Transverse colon (tissue), 4 donors: ENCODE measurements around the gene GAREM1. TPM values are rescaled to one million over a fixed set of nuclear protein-coding genes. Genes with fewer than 3 reads are reported as not detected.

ENCODE experiments used
- DNase-seq: peaks from one replicate; pipeline ENCODE4 v3.0.0-alpha.2; 2019
- H3K27ac ChIP-seq, 4 donors: fragments of 200-600 bp; sonication (generic); 2 replicates each; pipeline ENCODE4 v1.5.1; 2016 to 2018; ENCODE audit warnings: inconsistent platforms in 4 of 4
- H3K27me3 ChIP-seq: fragments of 200-600 bp; sonication (generic); 2 replicates; pipeline ENCODE4 v1.5.1; 2017; ENCODE audit warnings: inconsistent platforms
- H3K36me3 ChIP-seq, 4 donors: fragments of 200-600 bp; sonication (generic); 2 replicates each; pipeline ENCODE4 v1.5.1; 2017 to 2019; ENCODE audit warnings: inconsistent platforms in 4 of 4
- H3K4me1 ChIP-seq, 4 donors: fragments of 200-600 bp; sonication (generic); 2 replicates each; pipeline ENCODE4 v1.5.1; 2017 to 2020; ENCODE audit warnings: inconsistent platforms in 4 of 4
- H3K4me3 ChIP-seq, 4 donors: fragments of 200-600 bp; sonication (generic); 1 replicate in 1 of 4; 2 replicates in 3 of 4; pipeline versions ENCODE4 v1.5.1 to v1.6.1; 2017 to 2019; ENCODE audit warnings: inconsistent platforms in 4 of 4
- H3K9me3 ChIP-seq, 2 donors: fragments of 200-600 bp; sonication (generic); 2 replicates each; pipeline ENCODE4 v1.5.1; 2017 to 2019; ENCODE audit warnings: inconsistent platforms in 2 of 2
- EP300 ChIP-seq: sonication (generic); formaldehyde crosslinking; IDR thresholded peaks from one replicate; pipeline ENCODE4 v1.6.1; 2017; ENCODE audit warnings: antibody characterized with exemption, low read depth
- POLR2A ChIP-seq: fragments of 450-650 bp; IDR thresholded peaks from one replicate; pipeline ENCODE4 v1.6.1; 2016; ENCODE audit warnings: antibody characterized with exemption, mild to moderate bottlenecking, moderate library complexity
- POLR2AphosphoS5 ChIP-seq, 3 donors: sonication (generic); formaldehyde crosslinking; IDR thresholded peaks; one replicate each; pipeline ENCODE4 v1.6.1; 2016; ENCODE audit warnings: antibody characterized with exemption in 3 of 3
- WGBS, 2 donors: methylation state at CpG; one replicate each; pipeline ENCODE4 v1.1.5; 2018; ENCODE audit warnings: low coverage in 1 of 2; 5-methylcytosine and 5-hydroxymethylcytosine counted together
- in situ Hi-C, 4 donors: fragments of 200-750 bp; cut with MboI; loops; one replicate each; pipeline versions ENCODE4 v1.15.0 to v1.15.1; 2017; ENCODE audit warnings: low sequenced_read_pairs in 3 of 4, low pct_ligation_motif_present in 1 of 4, low pct_unique_long_range_greater_than_20kb in 1 of 4
- intact Hi-C: fragments of 100-400 bp; cut with DNase I; formaldehyde crosslinking; loops from one replicate; pipeline ENCODE4 v1.15.1; 2023; ENCODE audit warnings: low total_unique reads
- total RNA-seq, 4 donors: library from RNA; depleted of rRNA; stranded (reverse); fragments of >200 nt; gene quantifications; one replicate each; pipeline ENCODE4 v1.1.0, GENCODE V29; 2016
- TF ChIP-seq, protein P1 (sequence below), 5 experiments: fragments of 200-600 bp in 3 of 5; fragments of 450-650 bp in 2 of 5; sonication (generic) in 3 of 5; IDR thresholded peaks; 1 replicate in 2 of 5; 2 replicates in 3 of 5; pipeline ENCODE4 v1.5.1; 2016 to 2017; ENCODE audit warnings: antibody characterized with exemption in 5 of 5, inconsistent platforms in 3 of 5, mild to moderate bottlenecking in 2 of 5, moderate library complexity in 1 of 5

GAREM1 gene
- total RNA-seq, 4 donors from 2014 or later, result 7.9 to 47.6 (median 25.9) TPM

DNA sequence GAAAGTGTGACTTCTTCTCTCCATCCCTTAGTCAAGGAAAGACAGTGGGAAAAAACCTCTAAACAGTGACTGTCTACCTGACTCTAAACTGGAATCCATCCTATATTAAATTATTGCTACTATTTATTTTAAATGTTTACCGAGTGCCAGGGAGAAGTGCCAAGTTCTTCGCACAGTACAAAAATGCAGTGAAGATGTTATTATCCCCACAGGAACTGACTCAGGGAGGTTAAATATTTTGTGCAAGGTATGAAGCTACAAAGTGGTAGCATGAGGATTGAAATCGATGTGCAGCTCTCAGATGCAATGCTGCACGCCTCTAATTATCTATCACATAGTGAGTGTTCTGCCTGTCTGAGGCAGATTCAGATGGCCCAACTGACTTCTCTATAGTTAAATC lies 189.8 kb downstream of the GAREM1 start:
- 60 to 73% methylated on average over 3 to 4 of the region's 4 CpGs for WGBS, 2 donors
- H3K4me3 ChIP-seq, result no peak overlapping the region
- peaks cover 10 to 61% (median 31%) of the 10 kb centered on the region in 4 donors for H3K4me1 ChIP-seq
- no peak for DNase-seq
- H3K9me3 ChIP-seq, result no peaks in the 10 kb centered on the region
- H3K27me3 ChIP-seq, result no peaks in the 10 kb centered on the region
- TF ChIP-seq POLR2AphosphoS5 (IDR thresholded peaks at IDR 0.05), result no peak
- TF ChIP-seq, protein P1, sequence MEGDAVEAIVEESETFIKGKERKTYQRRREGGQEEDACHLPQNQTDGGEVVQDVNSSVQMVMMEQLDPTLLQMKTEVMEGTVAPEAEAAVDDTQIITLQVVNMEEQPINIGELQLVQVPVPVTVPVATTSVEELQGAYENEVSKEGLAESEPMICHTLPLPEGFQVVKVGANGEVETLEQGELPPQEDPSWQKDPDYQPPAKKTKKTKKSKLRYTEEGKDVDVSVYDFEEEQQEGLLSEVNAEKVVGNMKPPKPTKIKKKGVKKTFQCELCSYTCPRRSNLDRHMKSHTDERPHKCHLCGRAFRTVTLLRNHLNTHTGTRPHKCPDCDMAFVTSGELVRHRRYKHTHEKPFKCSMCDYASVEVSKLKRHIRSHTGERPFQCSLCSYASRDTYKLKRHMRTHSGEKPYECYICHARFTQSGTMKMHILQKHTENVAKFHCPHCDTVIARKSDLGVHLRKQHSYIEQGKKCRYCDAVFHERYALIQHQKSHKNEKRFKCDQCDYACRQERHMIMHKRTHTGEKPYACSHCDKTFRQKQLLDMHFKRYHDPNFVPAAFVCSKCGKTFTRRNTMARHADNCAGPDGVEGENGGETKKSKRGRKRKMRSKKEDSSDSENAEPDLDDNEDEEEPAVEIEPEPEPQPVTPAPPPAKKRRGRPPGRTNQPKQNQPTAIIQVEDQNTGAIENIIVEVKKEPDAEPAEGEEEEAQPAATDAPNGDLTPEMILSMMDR (IDR thresholded peaks at IDR 0.05), result no peak
- TF ChIP-seq POLR2A, result no peak
- H3K36me3 ChIP-seq, result no peaks in the 10 kb centered on the region
- in situ Hi-C loops, result loop anchor here in 2 of 4 donors (10.0 to 25.0 kb wide), 2 partner anchors 181 to 194 kb away; partner anchors contain the start of gene GAREM1 (in 2 of the 2)
- intact Hi-C loops, result no loop called here
- no peak overlapping the region for H3K27ac ChIP-seq

DNA sequence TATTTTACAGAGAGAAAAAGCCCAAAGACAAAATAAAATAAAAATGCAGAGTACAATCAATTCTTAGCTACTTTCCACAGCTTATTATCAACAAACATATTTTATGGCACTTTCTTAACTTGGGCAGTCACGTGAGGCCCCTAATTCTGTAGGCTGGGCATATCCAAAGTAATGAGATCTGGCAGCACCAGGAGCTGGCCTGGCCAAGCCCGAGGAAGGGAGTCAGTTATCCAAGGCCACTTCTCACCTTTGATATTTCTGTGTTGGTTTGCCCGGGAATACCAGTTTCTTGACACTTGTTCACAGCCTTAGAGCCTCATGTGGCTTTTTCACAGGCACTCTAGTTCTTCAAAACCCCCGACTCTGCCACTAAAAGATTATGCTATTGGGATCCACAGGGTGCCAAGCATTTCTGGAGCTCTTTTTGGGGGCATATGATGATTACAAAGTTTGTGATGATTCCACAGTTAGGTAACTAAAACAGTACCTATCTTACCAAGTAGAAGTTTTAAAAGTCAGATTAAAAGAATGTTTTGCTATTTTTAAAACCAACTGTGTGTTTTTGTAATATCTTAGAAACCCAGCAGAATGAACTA lies 190.4 kb downstream of the GAREM1 start:
- Histone ChIP-seq H3K9me3 (no peaks in the 10 kb centered on the region), H3K4me1 (peaks cover 10 to 68% (median 32%) of the 10 kb centered on the region in 4 donors), H3K27me3 (no peaks in the 10 kb centered on the region), H3K36me3 (no peaks in the 10 kb centered on the region), H3K4me3 (no peak overlapping the region), H3K27ac (no peak overlapping the region)
- in situ Hi-C loops, result loop anchor here in 2 of 4 donors (10.0 to 25.0 kb wide), 2 partner anchors 182 to 195 kb away; partner anchors contain the start of gene GAREM1 (in 2 of the 2)
- intact Hi-C loops, result no loop called here
- TF ChIP-seq POLR2A (no peak), POLR2AphosphoS5 (IDR thresholded peaks at IDR 0.05) (no peak), EP300 (no peak)
- TF ChIP-seq, protein P1 (IDR thresholded peaks at IDR 0.05), result no peak
- WGBS, 2 donors, result 40 to 50% methylated on average over 2 to 4 of the region's 4 CpGs
- DNase-seq, result peak; percentile 40

DNA sequence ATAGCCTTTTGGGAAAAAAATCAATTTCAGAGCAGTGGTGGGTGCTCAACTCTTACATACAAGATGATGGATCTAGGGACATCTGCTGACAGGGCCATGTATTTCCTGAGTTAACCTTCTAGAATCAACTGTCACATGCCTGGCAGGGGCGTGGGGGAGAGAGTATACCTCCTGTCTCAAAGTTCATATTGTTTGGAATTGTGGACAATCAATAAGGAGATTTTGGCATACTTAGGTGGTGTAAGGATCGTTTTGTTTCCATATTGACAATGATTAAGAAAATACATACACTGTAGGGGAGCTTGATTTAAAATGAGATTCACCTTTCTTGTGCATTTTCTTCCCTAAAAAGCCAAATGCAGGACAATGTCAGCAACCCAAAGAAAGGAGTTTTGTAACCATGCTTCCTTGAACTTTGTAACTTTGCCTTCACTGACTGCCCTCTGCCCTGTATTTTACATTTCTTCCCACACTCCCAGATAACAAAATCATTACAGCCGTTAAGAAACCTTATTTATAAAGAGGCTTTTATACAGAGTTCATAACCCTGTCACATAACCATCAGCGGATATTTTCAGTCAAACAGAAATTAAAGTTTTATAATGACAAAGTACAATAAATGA lies 192.4 kb downstream of the GAREM1 start:
- Histone ChIP-seq H3K4me3 (no peak overlapping the region), H3K36me3 (no peaks in the 10 kb centered on the region), H3K27ac (peak overlapping the region; percentile 16 to 68 (median 64)), H3K9me3 (no peaks in the 10 kb centered on the region), H3K4me1 (peaks cover 10 to 66% (median 31%) of the 10 kb centered on the region in 4 donors), H3K27me3 (no peaks in the 10 kb centered on the region)
- 45 to 55% methylated on average over 3 to 4 of the region's 4 CpGs for WGBS, 2 donors
- peak; percentile 38 for DNase-seq
- no peak for TF ChIP-seq POLR2A
- no peak for TF ChIP-seq EP300
- TF ChIP-seq, protein P1 (IDR thresholded peaks at IDR 0.05), result no peak
- TF ChIP-seq POLR2AphosphoS5 (IDR thresholded peaks at IDR 0.05), result peak in 1 of 3 donors; percentile 32
- intact Hi-C loops, result no loop called here
- in situ Hi-C loops, result loop anchor here in 3 of 4 donors (10.0 to 25.0 kb wide), 3 partner anchors 184 to 277 kb away; partner anchors contain the start of gene GAREM1 (in 2 of the 3)

DNA sequence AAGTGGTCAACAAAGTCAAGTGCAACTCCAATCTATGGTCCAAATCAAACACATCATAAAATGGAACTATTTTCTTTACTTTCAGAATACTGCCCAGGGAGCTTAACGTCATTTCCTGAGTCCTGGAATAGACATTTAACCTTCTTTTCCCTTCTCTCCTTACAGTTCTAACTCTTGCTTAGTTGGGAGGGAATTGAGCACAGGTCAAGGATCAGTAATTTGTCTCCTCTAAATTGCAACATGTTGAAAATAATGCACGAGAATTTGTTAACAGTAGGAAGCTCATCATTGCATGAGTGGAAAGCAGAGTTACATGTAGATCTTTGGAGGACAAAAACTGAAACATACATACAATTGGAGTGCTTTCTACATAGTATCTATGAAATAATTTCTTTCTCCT lies 193.1 kb downstream of the GAREM1 start:
- Histone ChIP-seq H3K27me3 (no peaks in the 10 kb centered on the region), H3K4me1 (peaks cover 10 to 61% (median 30%) of the 10 kb centered on the region in 4 donors), H3K9me3 (no peaks in the 10 kb centered on the region), H3K36me3 (no peaks in the 10 kb centered on the region), H3K27ac (peak overlapping the region; percentile 16 to 68 (median 64)), H3K4me3 (no peak overlapping the region)
- in situ Hi-C loops (loop anchor here in 3 of 4 donors (10.0 to 25.0 kb wide), 3 partner anchors 185 to 277 kb away; partner anchors contain the start of gene GAREM1 (in 2 of the 3)), intact Hi-C loops (no loop called here)
- DNase-seq, result no peak
- TF ChIP-seq EP300 (no peak), POLR2A (no peak), POLR2AphosphoS5 (IDR thresholded peaks at IDR 0.05) (no peak)
- TF ChIP-seq, protein P1 (IDR thresholded peaks at IDR 0.05), result no peak
- WGBS, 2 donors, result 26 to 38% methylated on average over 2 of the region's 2 CpGs
